Activated naive CD8-positive, alpha-beta T cell (primary cell): Measurements from ENCODE around the gene STX2.
"Not testable (repeated sequence)": the region's sequence is repeated elsewhere in the genome, so short reads cannot be mapped to it uniquely, and the experiment has no call there.

Source experiments
- H3K27ac Mint-ChIP-seq: one replicate; pipeline ENCODE4 v1.8.0; 2021; ENCODE audit warnings: mixed read lengths
- H3K27me3 Mint-ChIP-seq: one replicate; pipeline ENCODE4 v1.8.0; 2021; ENCODE audit warnings: mixed read lengths
- H3K36me3 Mint-ChIP-seq: one replicate; pipeline ENCODE4 v1.8.0; 2021; ENCODE audit warnings: mixed read lengths
- H3K4me1 Mint-ChIP-seq: one replicate; pipeline ENCODE4 v1.8.0; 2021; ENCODE audit warnings: low read depth, mixed read lengths
- H3K4me3 Mint-ChIP-seq: one replicate; pipeline ENCODE4 v1.8.0; 2021; ENCODE audit warnings: mild to moderate bottlenecking, mixed read lengths
- H3K9me3 Mint-ChIP-seq: one replicate; pipeline ENCODE4 v1.8.0; 2021; ENCODE audit warnings: low read depth, mixed read lengths

Gene STX2

GRCh38 chr12:130838951-130839769 lies at the start of gene STX2:
TSS of gene STX2 (minus strand) at chr12:130839250. CDS start at chr12:130839099, 151 bp downstream.
- H3K4me1 Mint-ChIP-seq: peaks cover 22% of the 10 kb centered on the region
- no peaks in the 10 kb centered on the region for H3K9me3 Mint-ChIP-seq
- H3K4me3 Mint-ChIP-seq: peak within 1 kb of the TSS; percentile 91
- H3K36me3 Mint-ChIP-seq: no peaks in the 10 kb centered on the region
- peak within 1 kb of the TSS; percentile 91 for H3K27ac Mint-ChIP-seq
- no peaks in the 10 kb centered on the region for H3K27me3 Mint-ChIP-seq

DNA sequence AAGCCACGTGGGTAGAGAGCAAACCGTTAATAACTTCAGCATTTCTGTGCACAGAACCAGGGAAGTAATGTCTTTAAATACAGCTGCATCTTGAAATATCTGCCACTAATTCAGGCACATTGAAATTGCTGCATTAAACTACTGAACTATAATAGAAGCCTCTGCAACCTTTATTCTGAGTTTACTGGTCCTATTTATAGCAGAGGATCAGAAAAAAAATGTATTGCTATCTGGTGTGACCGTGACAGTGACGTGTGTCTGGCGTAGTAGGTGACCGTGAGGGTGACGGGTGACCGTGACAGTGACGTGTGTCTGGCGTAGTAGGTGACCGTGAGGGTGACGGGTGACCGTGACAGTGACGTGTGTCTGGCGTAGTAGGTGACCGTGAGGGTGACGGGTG lies 48.1 kb upstream of the STX2 start:
- not testable (repeated sequence) for H3K27me3 Mint-ChIP-seq, H3K9me3 Mint-ChIP-seq, H3K4me3 Mint-ChIP-seq, H3K27ac Mint-ChIP-seq, H3K36me3 Mint-ChIP-seq, H3K4me1 Mint-ChIP-seq

- Mint-ChIP-seq H3K27me3 (no peaks in the 10 kb centered on the region), H3K36me3 (peaks cover 6% of the 10 kb centered on the region), H3K9me3 (no peaks in the 10 kb centered on the region), H3K4me1 (peaks cover 33% of the 10 kb centered on the region), H3K4me3 (no peak overlapping the region), H3K27ac (no peak overlapping the region)
Measured at GRCh38 chr12:130881548-130881947, 42.5 kb upstream of the STX2 start.

DNA sequence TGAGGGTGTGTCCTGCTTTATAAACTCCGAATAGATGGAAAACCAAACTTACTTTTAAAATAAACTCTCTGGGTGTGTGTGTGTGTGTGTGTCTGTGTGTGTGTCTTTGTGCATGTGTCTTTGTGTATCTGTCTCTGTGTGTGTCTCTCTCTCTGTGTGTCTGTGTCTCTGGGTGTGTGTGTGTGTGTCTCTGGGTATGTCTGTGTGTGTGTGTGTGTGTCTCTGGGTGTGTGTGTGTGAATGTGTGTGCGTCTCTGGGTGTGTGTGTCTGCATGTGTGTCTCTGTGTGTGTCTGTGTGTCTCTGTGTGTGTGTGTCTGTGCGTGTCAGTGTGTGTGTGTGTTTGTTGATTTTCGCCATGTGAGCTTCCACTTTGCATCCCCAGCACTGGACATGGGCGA lies 42.0 kb upstream of the STX2 start:
- Mint-ChIP-seq H3K9me3 (no peaks in the 10 kb centered on the region), H3K4me3 (peak overlapping the region; percentile 42), H3K27me3 (no peaks in the 10 kb centered on the region), H3K4me1 (peaks cover 37% of the 10 kb centered on the region), H3K27ac (no peak overlapping the region), H3K36me3 (peaks cover 6% of the 10 kb centered on the region)

DNA sequence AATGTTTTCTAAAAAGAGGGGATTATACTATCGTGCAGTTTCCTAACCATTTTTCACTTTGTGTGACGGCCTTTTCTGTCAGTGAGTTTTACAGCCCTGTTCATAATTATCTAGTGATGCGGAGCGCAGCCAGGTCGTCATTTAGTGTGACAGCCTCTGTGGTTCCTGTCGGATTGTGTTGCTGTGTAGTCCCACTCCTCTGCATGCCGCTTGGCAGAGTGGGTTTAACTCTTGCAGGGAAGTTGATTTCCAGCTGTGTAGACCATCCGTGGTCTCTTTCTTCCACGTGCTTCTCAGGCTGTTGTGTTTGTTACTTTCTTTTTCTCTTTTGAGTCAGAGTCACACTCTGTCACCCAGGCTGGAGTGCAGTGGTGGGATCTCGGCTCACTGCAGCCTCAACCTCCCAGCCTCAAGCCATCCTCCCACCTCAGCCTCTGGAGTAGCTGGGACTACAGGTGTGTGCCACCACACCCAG lies 41.4 kb upstream of the STX2 start:
- peak overlapping the region; percentile 28 for H3K27ac Mint-ChIP-seq
- H3K4me3 Mint-ChIP-seq: peak overlapping the region; percentile 78

GRCh38 chr12:130879781-130880389 lies 40.8 kb upstream of the STX2 start:
- H3K36me3 Mint-ChIP-seq: peaks cover 12% of the 10 kb centered on the region
- no peaks in the 10 kb centered on the region for H3K9me3 Mint-ChIP-seq
- peak overlapping the region; percentile 78 for H3K4me3 Mint-ChIP-seq
- H3K27ac Mint-ChIP-seq: peak overlapping the region; percentile 11
- H3K4me1 Mint-ChIP-seq: peaks cover 47% of the 10 kb centered on the region
- H3K27me3 Mint-ChIP-seq: no peaks in the 10 kb centered on the region

More for the DNA sequence above, 41.4 kb upstream of the STX2 start:
- Mint-ChIP-seq H3K9me3 (no peaks in the 10 kb centered on the region), H3K36me3 (peaks cover 9% of the 10 kb centered on the region), H3K4me1 (peaks cover 43% of the 10 kb centered on the region), H3K27me3 (no peaks in the 10 kb centered on the region)

DNA sequence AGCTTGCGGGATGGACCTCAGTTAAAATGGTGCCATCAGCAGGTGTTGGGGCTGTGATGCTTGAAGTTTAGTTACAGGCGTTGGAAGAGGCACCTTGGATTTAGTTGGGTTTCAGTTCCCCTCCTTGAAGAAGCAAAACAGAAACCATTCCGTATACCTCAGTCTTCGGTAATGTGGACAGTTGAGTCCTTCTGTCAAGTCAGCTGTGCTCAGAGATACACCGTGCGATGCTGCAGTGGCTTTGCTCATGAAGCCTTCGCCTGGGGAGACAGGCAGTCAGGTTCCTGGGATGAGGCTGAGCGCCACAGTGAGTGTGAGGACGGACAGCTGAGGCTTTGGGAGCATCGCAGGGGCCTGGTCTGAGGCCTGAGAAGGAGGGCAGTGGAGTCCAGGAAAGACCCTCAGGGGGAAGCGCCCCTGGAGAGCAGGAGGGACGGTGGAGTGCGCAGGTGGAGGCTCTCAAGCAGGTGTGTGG lies 40.2 kb upstream of the STX2 start:
- Mint-ChIP-seq H3K9me3 (no peaks in the 10 kb centered on the region), H3K27ac (peak overlapping the region; percentile 54), H3K36me3 (peaks cover 17% of the 10 kb centered on the region), H3K27me3 (no peaks in the 10 kb centered on the region), H3K4me3 (peak overlapping the region; percentile 49), H3K4me1 (peaks cover 54% of the 10 kb centered on the region)

DNA sequence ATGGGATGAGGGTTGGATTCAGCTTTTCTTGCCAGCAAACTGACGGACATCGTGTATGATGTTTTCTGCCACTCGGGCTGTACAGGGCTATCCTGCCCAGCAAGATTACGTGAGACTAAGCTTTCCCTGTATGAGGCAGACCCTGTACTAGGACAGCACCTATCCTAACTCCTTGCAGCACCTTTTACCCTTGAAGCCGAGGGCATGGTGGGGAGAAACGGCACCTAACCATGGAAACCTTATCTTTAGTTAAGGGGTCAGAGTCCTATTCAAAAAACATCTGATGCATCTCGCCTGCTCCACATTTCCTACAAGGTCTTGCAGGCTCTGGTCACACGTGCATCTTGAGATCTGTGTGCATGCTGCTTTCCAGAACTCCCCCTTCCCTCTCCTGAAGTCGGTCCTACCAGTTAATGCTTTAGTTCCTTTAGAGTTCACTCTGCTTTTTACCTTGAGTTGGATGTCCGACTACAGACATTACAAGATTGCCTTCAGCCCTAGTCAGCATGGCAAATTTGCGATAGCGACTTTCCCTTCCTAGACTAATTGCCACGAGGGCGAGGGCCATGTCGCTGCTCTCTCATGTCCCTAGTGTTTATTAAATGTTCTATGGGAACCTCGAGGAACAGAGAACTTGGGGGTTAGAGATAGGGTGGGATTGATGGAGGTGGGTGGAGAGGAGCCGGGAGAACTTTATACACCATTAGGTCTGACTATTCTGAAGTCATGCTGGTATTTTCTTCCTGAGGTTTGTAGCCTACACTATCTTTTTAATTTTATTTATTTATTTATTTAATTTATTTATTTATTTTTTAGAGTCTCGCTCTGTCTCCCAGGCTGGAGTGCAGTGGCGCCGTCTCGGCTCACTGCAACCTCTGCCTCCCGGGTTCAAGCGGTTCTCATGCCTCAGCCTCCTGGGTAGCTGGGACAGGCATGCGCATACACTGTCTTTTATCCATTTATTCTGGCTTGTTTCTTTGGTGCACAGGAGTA lies 39.4 kb upstream of the STX2 start:
- Mint-ChIP-seq H3K4me1 (peaks cover 60% of the 10 kb centered on the region), H3K27me3 (no peaks in the 10 kb centered on the region), H3K4me3 (no peak overlapping the region), H3K36me3 (peaks cover 25% of the 10 kb centered on the region), H3K9me3 (no peaks in the 10 kb centered on the region), H3K27ac (peak overlapping the region; percentile 46)

GRCh38 chr12:130877333-130877732 lies 38.3 kb upstream of the STX2 start:
- no peaks in the 10 kb centered on the region for H3K9me3 Mint-ChIP-seq
- peaks cover 34% of the 10 kb centered on the region for H3K36me3 Mint-ChIP-seq
- H3K27ac Mint-ChIP-seq: peak overlapping the region; percentile 9
- H3K4me1 Mint-ChIP-seq: peaks cover 69% of the 10 kb centered on the region
- H3K27me3 Mint-ChIP-seq: no peaks in the 10 kb centered on the region
- H3K4me3 Mint-ChIP-seq: peak overlapping the region; percentile 31

DNA sequence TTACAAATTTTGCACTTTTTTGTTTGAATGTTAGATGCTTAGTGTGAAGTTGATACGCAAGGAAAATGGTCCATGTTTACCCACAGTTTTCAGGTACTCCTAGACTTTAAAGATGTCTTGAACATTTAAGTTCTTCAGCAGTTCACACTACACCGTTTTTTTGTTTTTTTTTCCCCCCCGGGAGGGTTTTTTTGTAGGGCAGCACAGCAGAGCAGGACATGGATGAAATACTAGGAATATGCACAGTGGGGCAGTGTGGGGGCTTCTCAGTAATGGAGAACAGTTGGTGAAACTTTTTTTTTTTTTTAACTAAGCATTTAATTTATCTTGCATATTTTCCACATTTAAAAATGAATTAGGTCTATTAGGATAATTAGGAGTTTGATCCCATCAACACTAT lies 37.7 kb upstream of the STX2 start:
- Mint-ChIP-seq H3K4me3 (peak overlapping the region; percentile 31), H3K27me3 (no peaks in the 10 kb centered on the region), H3K27ac (no peak overlapping the region), H3K4me1 (peaks cover 69% of the 10 kb centered on the region), H3K9me3 (no peaks in the 10 kb centered on the region), H3K36me3 (peaks cover 34% of the 10 kb centered on the region)

GRCh38 chr12:130876297-130876696 lies 37.2 kb upstream of the STX2 start:
- peaks cover 34% of the 10 kb centered on the region for H3K36me3 Mint-ChIP-seq
- H3K27me3 Mint-ChIP-seq: no peaks in the 10 kb centered on the region
- no peaks in the 10 kb centered on the region for H3K9me3 Mint-ChIP-seq
- peak overlapping the region; percentile 16 for H3K27ac Mint-ChIP-seq
- H3K4me1 Mint-ChIP-seq: peaks cover 70% of the 10 kb centered on the region
- H3K4me3 Mint-ChIP-seq: peak overlapping the region; percentile 100

- H3K4me3 Mint-ChIP-seq: peak overlapping the region; percentile 100
- not testable (repeated sequence) for H3K9me3 Mint-ChIP-seq, H3K27me3 Mint-ChIP-seq
- peak overlapping the region; percentile 100 for H3K27ac Mint-ChIP-seq
- H3K4me1 Mint-ChIP-seq: peaks cover 69% of the 10 kb centered on the region
- H3K36me3 Mint-ChIP-seq: peaks cover 34% of the 10 kb centered on the region
Measured at GRCh38 chr12:130875708-130876107, 36.7 kb upstream of the STX2 start.

GRCh38 chr12:130875193-130875592 lies 36.1 kb upstream of the STX2 start:
- Mint-ChIP-seq H3K9me3 (no peaks in the 10 kb centered on the region), H3K4me3 (peak overlapping the region; percentile 100), H3K27ac (peak overlapping the region; percentile 100), H3K36me3 (peaks cover 34% of the 10 kb centered on the region), H3K4me1 (peaks cover 69% of the 10 kb centered on the region), H3K27me3 (no peaks in the 10 kb centered on the region)

GRCh38 chr12:130874696-130875095 lies 35.6 kb upstream of the STX2 start:
- peak overlapping the region; percentile 100 for H3K4me3 Mint-ChIP-seq
- H3K4me1 Mint-ChIP-seq: peaks cover 67% of the 10 kb centered on the region
- no peaks in the 10 kb centered on the region for H3K9me3 Mint-ChIP-seq
- H3K27ac Mint-ChIP-seq: peak overlapping the region; percentile 100
- H3K27me3 Mint-ChIP-seq: no peaks in the 10 kb centered on the region
- H3K36me3 Mint-ChIP-seq: peaks cover 34% of the 10 kb centered on the region
